ENCODE measurements around the gene GARS1.

Gene GARS1

GRCh38 chr7:30652698-30653641, 58.3 kb downstream of the GARS1 start:
- Histone ChIP-seq H4K20me1 (ENCODE audit: control insufficient read depth, insufficient read depth, low read depth, low read length) (no peaks in the 10 kb centered on the region), H3K9me3 (ENCODE audit: control insufficient read depth, insufficient read depth, low read length) (no peaks in the 10 kb centered on the region), H3K9me2 (replicated peaks; ENCODE audit: control insufficient read depth, low read length) (no peaks in the 10 kb centered on the region), H3K4me3 (ENCODE audit: low read length) (no peak overlapping the region), H3K27me3 (ENCODE audit: control insufficient read depth, low read length) (no peaks in the 10 kb centered on the region), H3K27ac (ENCODE audit: low read depth, low read length) (no peak overlapping the region), H3K79me2 (ENCODE audit: control insufficient read depth, low read length) (no peaks in the 10 kb centered on the region), H3K36me3 (ENCODE audit: control insufficient read depth, low read length) (no peaks in the 10 kb centered on the region), H3K4me2 (ENCODE audit: low read length) (no peak overlapping the region), H3F3A (ENCODE audit: control insufficient read depth, insufficient read depth) (no peaks in the 10 kb centered on the region), H3K4me1 (ENCODE audit: control insufficient read depth, low read length) (no peaks in the 10 kb centered on the region)
- no peak for TF ChIP-seq CTCF (IDR thresholded peaks at IDR 0.05; ENCODE audit: low read depth, low read length, poor library complexity, severe bottlenecking)
- TF ChIP-seq EZH2phosphoT487 (IDR thresholded peaks at IDR 0.05; ENCODE audit: borderline replicate concordance, low read length), result no peak

DNA sequence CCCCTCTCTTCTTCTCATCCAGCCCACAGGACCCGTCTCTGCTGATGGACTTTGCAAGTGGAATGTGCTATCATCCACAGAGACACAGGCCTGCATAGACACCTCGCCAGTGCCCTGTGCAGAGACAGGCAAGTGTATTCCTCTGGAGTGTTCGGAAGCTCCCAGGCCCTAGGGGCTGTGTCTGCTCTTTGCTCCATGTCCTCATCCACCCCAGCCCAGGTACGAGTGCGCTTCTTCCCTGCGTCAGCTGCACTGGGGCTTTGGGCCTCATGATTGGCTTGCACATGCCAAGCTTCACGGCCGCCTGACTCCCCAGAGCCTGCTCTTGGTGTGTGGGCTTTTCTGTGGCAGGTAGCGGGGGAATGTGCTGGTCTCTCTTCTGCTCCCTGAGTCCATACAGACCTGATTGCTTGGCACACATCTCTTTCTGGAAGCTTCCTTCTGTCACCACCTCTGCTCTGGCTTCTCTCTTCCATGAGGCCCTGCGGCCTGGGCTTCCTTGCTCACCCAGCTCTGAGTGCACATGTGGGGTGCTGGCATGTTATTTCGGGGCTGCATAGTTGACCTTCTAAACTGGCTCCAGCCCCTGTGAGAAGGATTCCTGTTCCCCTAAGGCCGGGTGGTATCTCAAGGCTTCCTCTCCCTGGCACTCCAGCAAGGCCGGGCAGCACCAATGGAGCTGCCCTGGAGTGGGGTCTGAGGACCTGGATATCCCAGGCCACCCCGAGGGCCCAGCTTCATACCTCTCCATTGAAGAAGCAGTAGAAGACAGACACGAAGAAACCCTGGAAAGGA, 59.8 kb downstream of the GARS1 start:
- no peak for TF ChIP-seq CTCF (IDR thresholded peaks at IDR 0.05; ENCODE audit: low read depth, low read length, poor library complexity, severe bottlenecking)
- H3K4me2 ChIP-seq (ENCODE audit: low read length), result no peak overlapping the region

GRCh38 chr7:30655096-30655970, 60.7 kb downstream of the GARS1 start:
- no peak for TF ChIP-seq EZH2phosphoT487 (IDR thresholded peaks at IDR 0.05; ENCODE audit: borderline replicate concordance, low read length)
- TF ChIP-seq CTCF (IDR thresholded peaks at IDR 0.05; ENCODE audit: low read depth, low read length, poor library complexity, severe bottlenecking), result no peak
- no peaks in the 10 kb centered on the region for H4K20me1 ChIP-seq (ENCODE audit: control insufficient read depth, insufficient read depth, low read depth, low read length)
- H3K4me2 ChIP-seq (ENCODE audit: low read length), result no peak overlapping the region
- H3K79me2 ChIP-seq (ENCODE audit: control insufficient read depth, low read length), result no peaks in the 10 kb centered on the region
- H3K27me3 ChIP-seq (ENCODE audit: control insufficient read depth, low read length), result no peaks in the 10 kb centered on the region
- no peak overlapping the region for H3K4me3 ChIP-seq (ENCODE audit: low read length)
- H3F3A ChIP-seq (ENCODE audit: control insufficient read depth, insufficient read depth), result no peaks in the 10 kb centered on the region
- no peak overlapping the region for H3K27ac ChIP-seq (ENCODE audit: low read depth, low read length)
- H3K9me3 ChIP-seq (ENCODE audit: control insufficient read depth, insufficient read depth, low read length), result no peaks in the 10 kb centered on the region
- H3K36me3 ChIP-seq (ENCODE audit: control insufficient read depth, low read length), result no peaks in the 10 kb centered on the region
- H3K4me1 ChIP-seq (ENCODE audit: control insufficient read depth, low read length), result no peaks in the 10 kb centered on the region
- no peaks in the 10 kb centered on the region for H3K9me2 ChIP-seq (replicated peaks; ENCODE audit: control insufficient read depth, low read length)

More for the DNA sequence above, 59.8 kb downstream of the GARS1 start:
- Histone ChIP-seq H3F3A (ENCODE audit: control insufficient read depth, insufficient read depth) (no peaks in the 10 kb centered on the region), H3K27me3 (ENCODE audit: control insufficient read depth, low read length) (no peaks in the 10 kb centered on the region), H3K79me2 (ENCODE audit: control insufficient read depth, low read length) (no peaks in the 10 kb centered on the region), H3K36me3 (ENCODE audit: control insufficient read depth, low read length) (no peaks in the 10 kb centered on the region), H3K4me1 (ENCODE audit: control insufficient read depth, low read length) (no peaks in the 10 kb centered on the region), H3K4me3 (ENCODE audit: low read length) (no peak overlapping the region), H3K9me3 (ENCODE audit: control insufficient read depth, insufficient read depth, low read length) (no peaks in the 10 kb centered on the region), H4K20me1 (ENCODE audit: control insufficient read depth, insufficient read depth, low read depth, low read length) (no peaks in the 10 kb centered on the region), H3K9me2 (replicated peaks; ENCODE audit: control insufficient read depth, low read length) (no peaks in the 10 kb centered on the region), H3K27ac (ENCODE audit: low read depth, low read length) (no peak overlapping the region)

Data from DOHH2 (cell line).